ENCODE measurements around the gene SGCE.
"Not testable (repeated sequence)": the region's sequence is repeated elsewhere in the genome, so short reads cannot be mapped to it uniquely, and the experiment has no call there.

The SGCE gene

GRCh38 chr7:94655848-94656657, at the start of gene SGCE:
SGCE (minus strand) TSS chr7:94656133; CDS start chr7:94656098, 35 bp downstream.
- peak; percentile 67 for ATAC-seq
- no peak for TF ChIP-seq ZFP30 (CRISPR knock-in tag; IDR thresholded peaks at IDR 0.05)
- TF ChIP-seq PATZ1 (CRISPR knock-in tag; IDR thresholded peaks at IDR 0.05; ENCODE audit: borderline replicate concordance): peak; percentile 8; the same call in 1 of the 2 replicates
- peak; percentile 33; the same call in 1 of the 2 replicates for TF ChIP-seq ZNF70 (CRISPR knock-in tag; IDR thresholded peaks at IDR 0.05)
- TF ChIP-seq ZNF565 (CRISPR knock-in tag; conservative IDR thresholded peaks at IDR 0.05; ENCODE audit: low read depth): no peak

- not testable (repeated sequence) for ATAC-seq
Measured at GRCh38 chr7:94705155-94706021, 49.5 kb upstream of the SGCE start.

GRCh38 chr7:94701555-94701973, 45.6 kb upstream of the SGCE start:
- ATAC-seq: peak; percentile 66
- no peak for TF ChIP-seq ISL1 (CRISPR knock-in tag; IDR thresholded peaks at IDR 0.05)
- no peak for TF ChIP-seq ZNF70 (CRISPR knock-in tag; IDR thresholded peaks at IDR 0.05)
- no peak for TF ChIP-seq ZFP3 (CRISPR knock-in tag; IDR thresholded peaks at IDR 0.05)
- no peak for TF ChIP-seq ZC3H10 (CRISPR knock-in tag; IDR thresholded peaks at IDR 0.05)
- no peak for TF ChIP-seq ZFP30 (CRISPR knock-in tag; IDR thresholded peaks at IDR 0.05)
- TF ChIP-seq TCF4 (CRISPR knock-in tag; IDR thresholded peaks at IDR 0.05; ENCODE audit: borderline replicate concordance): no peak
- no peak for TF ChIP-seq PPARA (CRISPR knock-in tag; IDR thresholded peaks at IDR 0.05; ENCODE audit: borderline replicate concordance)
- no peak for TF ChIP-seq CSDC2 (CRISPR knock-in tag; IDR thresholded peaks at IDR 0.05)

GRCh38 chr7:94700926-94701554, 45.1 kb upstream of the SGCE start:
- ATAC-seq: no peak; the same call in 2 of the 3 replicates
- no peak for TF ChIP-seq TOX (CRISPR knock-in tag; IDR thresholded peaks at IDR 0.05; ENCODE audit: borderline replicate concordance)
- TF ChIP-seq OSR1 (CRISPR knock-in tag; IDR thresholded peaks at IDR 0.05): no peak
- TF ChIP-seq ISL1 (CRISPR knock-in tag; IDR thresholded peaks at IDR 0.05): no peak
- no peak for TF ChIP-seq RARB (CRISPR knock-in tag; IDR thresholded peaks at IDR 0.05)

- ATAC-seq: peak; percentile 87
- TF ChIP-seq RARB (CRISPR knock-in tag; IDR thresholded peaks at IDR 0.05) (no peak), GLIS3 (CRISPR knock-in tag; IDR thresholded peaks at IDR 0.05) (no peak), CSRNP3 (CRISPR knock-in tag; IDR thresholded peaks at IDR 0.05) (no peak), PATZ1 (CRISPR knock-in tag; IDR thresholded peaks at IDR 0.05; ENCODE audit: borderline replicate concordance) (no peak), ISL1 (CRISPR knock-in tag; IDR thresholded peaks at IDR 0.05) (no peak), ZNF8 (CRISPR knock-in tag; IDR thresholded peaks at IDR 0.05) (no peak), PPARA (CRISPR knock-in tag; IDR thresholded peaks at IDR 0.05; ENCODE audit: borderline replicate concordance) (no peak), CSDC2 (CRISPR knock-in tag; IDR thresholded peaks at IDR 0.05) (no peak), ZFP3 (CRISPR knock-in tag; IDR thresholded peaks at IDR 0.05) (no peak), TCF4 (CRISPR knock-in tag; IDR thresholded peaks at IDR 0.05; ENCODE audit: borderline replicate concordance) (no peak), TSHZ2 (CRISPR knock-in tag; IDR thresholded peaks at IDR 0.05) (no peak), ZNF70 (CRISPR knock-in tag; IDR thresholded peaks at IDR 0.05) (no peak), ZFP30 (CRISPR knock-in tag; IDR thresholded peaks at IDR 0.05) (no peak), POU6F1 (CRISPR knock-in tag; IDR thresholded peaks at IDR 0.05; ENCODE audit: borderline replicate concordance, low read depth) (no peak), ZC3H10 (CRISPR knock-in tag; IDR thresholded peaks at IDR 0.05) (no peak), ARNTL (CRISPR knock-in tag; IDR thresholded peaks at IDR 0.05; ENCODE audit: borderline replicate concordance, low read depth) (no peak), SNAI2 (CRISPR knock-in tag; IDR thresholded peaks at IDR 0.05) (no peak), ESRRG (CRISPR knock-in tag; IDR thresholded peaks at IDR 0.05) (no peak)
Measured at GRCh38 chr7:94698275-94698674, 42.3 kb upstream of the SGCE start.
